ENCODE measurements around the gene LSM14A. TPM values are rescaled to one million over a fixed set of nuclear protein-coding genes. Genes with fewer than 3 reads are reported as not detected.

The LSM14A gene
- total and polyA plus RNA-seq, 2 of the 13 experiments (the other 11 are each of a cell fraction or from before 2014, with no cell fraction given), result 77.0 to 83.6 TPM

DNA sequence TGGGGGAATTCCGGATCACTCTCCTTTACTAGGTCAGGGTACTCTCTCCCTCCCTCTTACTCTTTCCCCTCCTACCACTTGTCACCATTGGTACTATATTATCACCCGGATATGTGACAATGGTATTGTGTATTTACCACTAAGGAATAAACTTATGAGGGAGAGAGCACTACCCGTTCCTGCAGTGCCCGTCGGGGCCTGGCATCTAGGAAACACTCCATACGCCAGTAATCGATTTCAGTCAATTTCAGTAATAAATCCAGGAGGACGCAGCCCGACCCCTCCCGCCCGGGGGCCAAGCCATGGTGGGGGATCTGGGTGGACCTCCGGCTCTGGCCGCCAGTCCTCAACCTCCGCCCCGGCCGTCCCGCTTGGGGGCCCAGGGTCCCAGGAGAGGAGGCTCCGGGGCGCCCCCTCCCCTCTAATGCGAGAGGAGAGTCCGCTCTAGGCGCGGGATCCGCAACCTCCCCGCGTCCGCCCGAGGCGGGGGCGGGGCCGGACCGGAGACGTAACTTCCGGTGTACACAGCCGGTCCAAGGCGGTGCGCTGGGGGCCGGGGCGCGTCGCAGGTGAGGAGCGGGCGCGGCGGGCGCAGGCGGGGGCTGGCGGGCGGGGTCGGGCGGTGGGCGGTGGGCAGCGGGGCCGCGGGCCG lies 81.9 kb downstream of the LSM14A start, which contains the start of gene GARRE1 (continued):
- TF ChIP-seq ZNF138 (CRISPR knock-in tag; IDR thresholded peaks at IDR 0.05; ENCODE audit: low read depth) (no peak), PPARG (CRISPR knock-in tag; conservative IDR thresholded peaks at IDR 0.05) (no peak), MIXL1 (CRISPR knock-in tag; IDR thresholded peaks at IDR 0.05) (0 out of 2 replicates have a peak, but pooled peaks have one; percentile 38), JDP2 (CRISPR knock-in tag; IDR thresholded peaks at IDR 0.05; ENCODE audit: borderline replicate concordance) (no peak), PHF8 (CRISPR knock-in tag; IDR thresholded peaks at IDR 0.05) (peak; percentile 91), ZNF260 (CRISPR knock-in tag; IDR thresholded peaks at IDR 0.05; ENCODE audit: borderline replicate concordance, low read depth) (no peak), ZFP41 (CRISPR knock-in tag; IDR thresholded peaks at IDR 0.05; ENCODE audit: borderline replicate concordance) (no peak), ZNF143 (CRISPR knock-in tag; IDR thresholded peaks at IDR 0.05) (no peak), ZNF878 (CRISPR knock-in tag; IDR thresholded peaks at IDR 0.05) (no peak), ZMYM4 (CRISPR knock-in tag; IDR thresholded peaks at IDR 0.05) (peak; percentile 29), POLR2AphosphoS2 (IDR thresholded peaks at IDR 0.05; ENCODE audit: low read depth, low read length) (no peak), ZNF317 (CRISPR knock-in tag; IDR thresholded peaks at IDR 0.05) (peak; percentile 47; the same call in 1 of the 2 replicates), ZNF660 (CRISPR knock-in tag; IDR thresholded peaks at IDR 0.05; ENCODE audit: borderline replicate concordance, low read depth) (no peak), ZNF670 (CRISPR knock-in tag; IDR thresholded peaks at IDR 0.05; ENCODE audit: borderline replicate concordance) (no peak), ZNF253 (CRISPR knock-in tag; IDR thresholded peaks at IDR 0.05; ENCODE audit: borderline replicate concordance) (no peak), ZNF782 (CRISPR knock-in tag; IDR thresholded peaks at IDR 0.05; ENCODE audit: borderline replicate concordance) (no peak), NR3C1 (CRISPR knock-in tag; IDR thresholded peaks at IDR 0.05) (no peak), KDM5A (IDR thresholded peaks at IDR 0.05; ENCODE audit: borderline replicate concordance, low read length) (no peak), TFDP2 (CRISPR knock-in tag; IDR thresholded peaks at IDR 0.05) (peak; percentile 82), PLRG1 (conservative IDR thresholded peaks at IDR 0.05) (no peak), ZC3H4 (CRISPR knock-in tag; IDR thresholded peaks at IDR 0.05; ENCODE audit: borderline replicate concordance) (no peak), KAT7 (CRISPR knock-in tag; IDR thresholded peaks at IDR 0.05; ENCODE audit: borderline replicate concordance) (0 out of 2 replicates have a peak, but pooled peaks have one; percentile 70), PAF1 (CRISPR knock-in tag; IDR thresholded peaks at IDR 0.05) (no peak)
- TF ChIP-seq, protein P1, sequence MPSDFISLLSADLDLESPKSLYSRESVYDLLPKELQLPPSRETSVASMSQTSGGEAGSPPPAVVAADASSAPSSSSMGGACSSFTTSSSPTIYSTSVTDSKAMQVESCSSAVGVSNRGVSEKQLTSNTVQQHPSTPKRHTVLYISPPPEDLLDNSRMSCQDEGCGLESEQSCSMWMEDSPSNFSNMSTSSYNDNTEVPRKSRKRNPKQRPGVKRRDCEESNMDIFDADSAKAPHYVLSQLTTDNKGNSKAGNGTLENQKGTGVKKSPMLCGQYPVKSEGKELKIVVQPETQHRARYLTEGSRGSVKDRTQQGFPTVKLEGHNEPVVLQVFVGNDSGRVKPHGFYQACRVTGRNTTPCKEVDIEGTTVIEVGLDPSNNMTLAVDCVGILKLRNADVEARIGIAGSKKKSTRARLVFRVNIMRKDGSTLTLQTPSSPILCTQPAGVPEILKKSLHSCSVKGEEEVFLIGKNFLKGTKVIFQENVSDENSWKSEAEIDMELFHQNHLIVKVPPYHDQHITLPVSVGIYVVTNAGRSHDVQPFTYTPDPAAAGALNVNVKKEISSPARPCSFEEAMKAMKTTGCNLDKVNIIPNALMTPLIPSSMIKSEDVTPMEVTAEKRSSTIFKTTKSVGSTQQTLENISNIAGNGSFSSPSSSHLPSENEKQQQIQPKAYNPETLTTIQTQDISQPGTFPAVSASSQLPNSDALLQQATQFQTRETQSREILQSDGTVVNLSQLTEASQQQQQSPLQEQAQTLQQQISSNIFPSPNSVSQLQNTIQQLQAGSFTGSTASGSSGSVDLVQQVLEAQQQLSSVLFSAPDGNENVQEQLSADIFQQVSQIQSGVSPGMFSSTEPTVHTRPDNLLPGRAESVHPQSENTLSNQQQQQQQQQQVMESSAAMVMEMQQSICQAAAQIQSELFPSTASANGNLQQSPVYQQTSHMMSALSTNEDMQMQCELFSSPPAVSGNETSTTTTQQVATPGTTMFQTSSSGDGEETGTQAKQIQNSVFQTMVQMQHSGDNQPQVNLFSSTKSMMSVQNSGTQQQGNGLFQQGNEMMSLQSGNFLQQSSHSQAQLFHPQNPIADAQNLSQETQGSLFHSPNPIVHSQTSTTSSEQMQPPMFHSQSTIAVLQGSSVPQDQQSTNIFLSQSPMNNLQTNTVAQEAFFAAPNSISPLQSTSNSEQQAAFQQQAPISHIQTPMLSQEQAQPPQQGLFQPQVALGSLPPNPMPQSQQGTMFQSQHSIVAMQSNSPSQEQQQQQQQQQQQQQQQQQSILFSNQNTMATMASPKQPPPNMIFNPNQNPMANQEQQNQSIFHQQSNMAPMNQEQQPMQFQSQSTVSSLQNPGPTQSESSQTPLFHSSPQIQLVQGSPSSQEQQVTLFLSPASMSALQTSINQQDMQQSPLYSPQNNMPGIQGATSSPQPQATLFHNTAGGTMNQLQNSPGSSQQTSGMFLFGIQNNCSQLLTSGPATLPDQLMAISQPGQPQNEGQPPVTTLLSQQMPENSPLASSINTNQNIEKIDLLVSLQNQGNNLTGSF (CRISPR knock-in tag; IDR thresholded peaks at IDR 0.05), result 0 out of 2 replicates have a peak, but pooled peaks have one; percentile 52
- TF ChIP-seq, protein P2, sequence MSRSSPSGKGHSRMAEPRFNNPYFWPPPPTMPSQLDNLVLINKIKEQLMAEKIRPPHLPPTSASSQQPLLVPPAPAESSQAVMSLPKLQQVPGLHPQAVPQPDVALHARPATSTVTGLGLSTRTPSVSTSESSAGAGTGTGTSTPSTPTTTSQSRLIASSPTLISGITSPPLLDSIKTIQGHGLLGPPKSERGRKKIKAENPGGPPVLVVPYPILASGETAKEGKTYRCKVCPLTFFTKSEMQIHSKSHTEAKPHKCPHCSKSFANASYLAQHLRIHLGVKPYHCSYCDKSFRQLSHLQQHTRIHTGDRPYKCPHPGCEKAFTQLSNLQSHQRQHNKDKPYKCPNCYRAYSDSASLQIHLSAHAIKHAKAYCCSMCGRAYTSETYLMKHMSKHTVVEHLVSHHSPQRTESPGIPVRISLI (CRISPR knock-in tag; IDR thresholded peaks at IDR 0.05; ENCODE audit: borderline replicate concordance), result no peak
